Gastrocnemius medialis (tissue), 4 donors: Measurements from ENCODE around the gene ZNF513.

Experiments
- POLR2A ChIP-seq, 2 donors: fragments of 450-650 bp; IDR thresholded peaks; one replicate each; pipeline ENCODE4 v1.6.1; 2017; ENCODE audit warnings: antibody characterized with exemption in 2 of 2, mild to moderate bottlenecking in 2 of 2, moderate library complexity in 2 of 2
- TF ChIP-seq, protein P1 (sequence below), 5 experiments: fragments of 450-650 bp in 3 of 5; fragments of 200-600 bp in 2 of 5; sonication (generic) in 2 of 5; IDR thresholded peaks in 4 of 5; conservative IDR thresholded peaks in 1 of 5; 1 replicate in 4 of 5; 2 replicates in 1 of 5; pipeline ENCODE4 v1.5.1; 2016 to 2019; ENCODE audit warnings: antibody characterized with exemption in 5 of 5, mild to moderate bottlenecking in 3 of 5, moderate library complexity in 3 of 5

DNA sequence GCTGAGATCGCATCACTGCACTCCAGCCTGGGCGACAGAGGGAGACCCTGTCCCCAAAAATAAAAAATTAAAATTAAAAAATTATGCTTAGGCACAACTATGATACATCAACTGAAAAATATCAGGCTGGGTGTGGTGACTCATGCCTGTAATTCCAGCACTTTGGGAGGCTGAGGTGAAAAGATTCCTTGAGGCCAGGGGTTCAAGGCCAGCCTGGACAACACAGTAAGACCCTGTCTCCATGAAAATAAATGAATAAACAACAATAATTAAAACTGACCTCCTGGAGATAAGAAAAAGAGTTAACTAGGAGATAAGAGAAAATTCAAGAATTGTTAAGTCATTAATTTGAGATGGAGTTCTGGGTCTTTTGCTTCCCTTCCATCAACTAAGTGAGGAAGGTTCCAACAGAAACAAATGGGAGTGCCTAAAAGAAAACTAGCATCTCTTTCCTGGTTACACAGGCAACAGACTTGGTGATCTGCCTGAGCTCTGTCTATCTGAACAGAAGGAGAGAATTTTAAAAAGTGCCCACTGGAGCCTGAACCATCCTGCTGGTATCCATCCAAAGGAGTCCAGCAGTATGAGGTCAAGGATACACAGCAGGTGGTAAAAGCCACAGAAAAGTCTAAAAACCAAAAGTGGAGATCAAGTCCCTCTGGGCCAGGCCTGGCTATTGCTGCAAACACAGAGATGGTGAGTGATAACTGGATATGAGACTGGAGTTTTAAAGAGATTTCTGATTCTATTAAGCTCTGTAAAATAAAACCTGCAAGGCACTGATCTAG, 20.0 kb upstream of the ZNF513 start:
- TF ChIP-seq, protein P1, sequence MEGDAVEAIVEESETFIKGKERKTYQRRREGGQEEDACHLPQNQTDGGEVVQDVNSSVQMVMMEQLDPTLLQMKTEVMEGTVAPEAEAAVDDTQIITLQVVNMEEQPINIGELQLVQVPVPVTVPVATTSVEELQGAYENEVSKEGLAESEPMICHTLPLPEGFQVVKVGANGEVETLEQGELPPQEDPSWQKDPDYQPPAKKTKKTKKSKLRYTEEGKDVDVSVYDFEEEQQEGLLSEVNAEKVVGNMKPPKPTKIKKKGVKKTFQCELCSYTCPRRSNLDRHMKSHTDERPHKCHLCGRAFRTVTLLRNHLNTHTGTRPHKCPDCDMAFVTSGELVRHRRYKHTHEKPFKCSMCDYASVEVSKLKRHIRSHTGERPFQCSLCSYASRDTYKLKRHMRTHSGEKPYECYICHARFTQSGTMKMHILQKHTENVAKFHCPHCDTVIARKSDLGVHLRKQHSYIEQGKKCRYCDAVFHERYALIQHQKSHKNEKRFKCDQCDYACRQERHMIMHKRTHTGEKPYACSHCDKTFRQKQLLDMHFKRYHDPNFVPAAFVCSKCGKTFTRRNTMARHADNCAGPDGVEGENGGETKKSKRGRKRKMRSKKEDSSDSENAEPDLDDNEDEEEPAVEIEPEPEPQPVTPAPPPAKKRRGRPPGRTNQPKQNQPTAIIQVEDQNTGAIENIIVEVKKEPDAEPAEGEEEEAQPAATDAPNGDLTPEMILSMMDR (IDR thresholded peaks at IDR 0.05 in 4 of 5, conservative IDR thresholded peaks at IDR 0.05 in 1 of 5), result no peak
- TF ChIP-seq POLR2A (IDR thresholded peaks at IDR 0.05), result no peak
